Natural killer cell (primary cell): Measurements from ENCODE around the gene TOMM70. TPM values are rescaled to one million over a fixed set of nuclear protein-coding genes. Genes with fewer than 3 reads are reported as not detected.
"Not testable (repeated sequence)": the region's sequence is repeated elsewhere in the genome, so short reads cannot be mapped to it uniquely, and the experiment has no call there.

ENCODE experiments used
- ATAC-seq, 3 donors: fragments of 150-1000 bp in 2 of 3; fragments of 200-7000 bp in 1 of 3; cut with Tn5 transposase; 1 replicate in 1 of 3; 2 replicates in 2 of 3; pipeline ENCODE4 v1.10.0; 2021; ENCODE audit warnings: mild to moderate bottlenecking in 2 of 3, moderate library complexity in 2 of 3
- DNase-seq, 2 donors: peaks; one replicate each; pipeline versions ENCODE4 v3.0.0 to v3.0.0-alpha.2; 2013 to 2021; ENCODE audit warnings: mixed read lengths in 1 of 2
- H3K27ac ChIP-seq: one replicate; pipeline ENCODE4 v1.5.1; 2013; ENCODE audit warnings: mild to moderate bottlenecking, low read length
- H3K27me3 ChIP-seq: one replicate; pipeline ENCODE4 v1.6.1; 2013; ENCODE audit warnings: low read length; ENCODE audit not compliant: control insufficient read depth, insufficient read depth
- H3K36me3 ChIP-seq: one replicate; pipeline ENCODE4 v1.6.1; 2013; ENCODE audit warnings: low read length; ENCODE audit not compliant: control insufficient read depth, insufficient read depth
- H3K4me1 ChIP-seq: one replicate; pipeline ENCODE4 v1.6.1; 2013; ENCODE audit warnings: low read length; ENCODE audit not compliant: control insufficient read depth, insufficient read depth
- H3K4me3 ChIP-seq: one replicate; pipeline ENCODE4 v1.5.1; 2013; ENCODE audit warnings: low read length
- H3K9me3 ChIP-seq: one replicate; pipeline ENCODE4 v1.6.1; 2013; ENCODE audit warnings: low read length; ENCODE audit not compliant: control insufficient read depth, insufficient read depth
- H3K27ac Mint-ChIP-seq, 2 donors: one replicate each; pipeline ENCODE4 v1.8.0; 2022; ENCODE audit warnings: mild to moderate bottlenecking in 2 of 2, mixed read lengths in 2 of 2, moderate library complexity in 1 of 2
- H3K27me3 Mint-ChIP-seq, 2 donors: one replicate each; pipeline ENCODE4 v1.8.0; 2022; ENCODE audit warnings: low read depth in 2 of 2, mixed read lengths in 2 of 2
- H3K36me3 Mint-ChIP-seq: one replicate; pipeline ENCODE4 v1.8.0; 2022; ENCODE audit warnings: mixed read lengths
- H3K4me1 Mint-ChIP-seq, 2 donors: one replicate each; pipeline ENCODE4 v1.8.0; 2022; ENCODE audit warnings: mixed read lengths in 2 of 2
- H3K4me3 Mint-ChIP-seq: one replicate; pipeline ENCODE4 v1.8.0; 2022; ENCODE audit warnings: mild to moderate bottlenecking, moderate library complexity, mixed read lengths
- H3K9me3 Mint-ChIP-seq, 2 donors: one replicate each; pipeline ENCODE4 v1.8.0; 2022; ENCODE audit warnings: mixed read lengths in 2 of 2
- CTCF ChIP-seq: fragments of 200-600 bp; IDR thresholded peaks from one replicate; pipeline ENCODE4 v1.8.0; 2022; ENCODE audit warnings: antibody characterized with exemption
- WGBS: methylation state at CpG from one replicate; pipeline ENCODE4 v1.1.7; 2013; ENCODE audit warnings: missing lambda C conversion rate; ENCODE audit not compliant: insufficient coverage; 5-methylcytosine and 5-hydroxymethylcytosine counted together
- intact Hi-C: fragments of 100-400 bp; cut with micrococcal nuclease; formaldehyde crosslinking; loops from one replicate; pipeline ENCODE4 v1.14.2; 2022
- total RNA-seq, 4 donors: library from RNA; stranded (reverse); fragments of 120-200 nt in 1 of 4; gene quantifications; one replicate each; pipeline versions ENCODE4 v1.2.3 to v1.2.4, GENCODE V29; 2013 to 2022

The TOMM70 gene
- total RNA-seq, 3 donors from 2014 or later (not counting 1 experiment from before 2014, with no cell fraction given): 19.1 to 26.6 (median 24.0) TPM

- Mint-ChIP-seq H3K4me1 (no peaks in the 10 kb centered on the region), H3K27me3 (no peaks in the 10 kb centered on the region), H3K9me3 (no peaks in the 10 kb centered on the region), H3K4me3 (no peak overlapping the region), H3K36me3 (peaks cover 16% of the 10 kb centered on the region), H3K27ac (no peak overlapping the region)
- H3K36me3 ChIP-seq: peaks cover 37% of the 10 kb centered on the region
- intact Hi-C loops: no loop called here
- 95% methylated on average over 10 of the region's 10 CpGs for WGBS
- H3K4me1 ChIP-seq: no peaks in the 10 kb centered on the region
- H3K27me3 ChIP-seq: no peaks in the 10 kb centered on the region
- ATAC-seq: no peak
- DNase-seq: no peak
- H3K9me3 ChIP-seq: no peaks in the 10 kb centered on the region
- no peak overlapping the region for H3K4me3 ChIP-seq
- H3K27ac ChIP-seq: no peak overlapping the region
- no peak for TF ChIP-seq CTCF
Observed at GRCh38 chr3:100352296-100353231, 48.3 kb downstream of the TOMM70 start.

GRCh38 chr3:100351770-100352169, 49.1 kb downstream of the TOMM70 start:
- ATAC-seq, DNase-seq, H3K27ac ChIP-seq, H3K27ac Mint-ChIP-seq, H3K9me3 Mint-ChIP-seq, H3K27me3 Mint-ChIP-seq, H3K4me3 ChIP-seq, H3K9me3 ChIP-seq, intact Hi-C loops, H3K4me1 ChIP-seq, H3K27me3 ChIP-seq, H3K4me3 Mint-ChIP-seq, H3K4me1 Mint-ChIP-seq: not testable (repeated sequence)
- no CpG with 5 or more reads among the region's 2 CpGs for WGBS
- peaks cover 16% of the 10 kb centered on the region for H3K36me3 Mint-ChIP-seq
- peaks cover 40% of the 10 kb centered on the region for H3K36me3 ChIP-seq

- H3K4me3 Mint-ChIP-seq: no peak overlapping the region
- intact Hi-C loops: no loop called here
- DNase-seq: no peak
- H3K36me3 Mint-ChIP-seq: peaks cover 19% of the 10 kb centered on the region
- no peaks in the 10 kb centered on the region for H3K4me1 Mint-ChIP-seq
- H3K4me3 ChIP-seq: no peak overlapping the region
- H3K27me3 Mint-ChIP-seq: no peaks in the 10 kb centered on the region
- H3K9me3 Mint-ChIP-seq: no peaks in the 10 kb centered on the region
- H3K4me1 ChIP-seq: no peaks in the 10 kb centered on the region
- ATAC-seq: no peak
- H3K9me3 ChIP-seq: no peaks in the 10 kb centered on the region
- WGBS: 96% methylated on average over 4 of the region's 5 CpGs
- peaks cover 55% of the 10 kb centered on the region for H3K36me3 ChIP-seq
- no peak overlapping the region for H3K27ac ChIP-seq
- H3K27ac Mint-ChIP-seq: no peak overlapping the region
- TF ChIP-seq CTCF: no peak
- H3K27me3 ChIP-seq: no peaks in the 10 kb centered on the region
Observed at GRCh38 chr3:100348727-100349126, 52.2 kb downstream of the TOMM70 start.

- peaks cover 22% of the 10 kb centered on the region for H3K36me3 Mint-ChIP-seq
- WGBS: 92% methylated on average over 1 of the region's 1 CpG
- H3K36me3 ChIP-seq: peaks cover 29% of the 10 kb centered on the region
- peaks cover 5% of the 10 kb centered on the region for H3K4me1 ChIP-seq
- no peak overlapping the region for H3K4me3 ChIP-seq
- H3K27ac Mint-ChIP-seq: no peak overlapping the region
- DNase-seq: no peak
- no peak for ATAC-seq
- no peak overlapping the region for H3K4me3 Mint-ChIP-seq
- no peaks in the 10 kb centered on the region for H3K9me3 Mint-ChIP-seq
- intact Hi-C loops: no loop called here
- H3K4me1 Mint-ChIP-seq: peaks cover 1 to 16% of the 10 kb centered on the region in 2 donors
- H3K27me3 ChIP-seq: no peaks in the 10 kb centered on the region
- H3K27me3 Mint-ChIP-seq: no peaks in the 10 kb centered on the region
- no peaks in the 10 kb centered on the region for H3K9me3 ChIP-seq
- H3K27ac ChIP-seq: no peak overlapping the region
- TF ChIP-seq CTCF: no peak
Observed at GRCh38 chr3:100340527-100340926, 60.4 kb downstream of the TOMM70 start.
